HG03175 (cell line): ENCODE results near the gene GNAS-AS1.
"Not testable (repeated sequence)": the region's sequence is repeated elsewhere in the genome, so short reads cannot be mapped to it uniquely, and the experiment has no call there.

ENCODE experiments used
- ATAC-seq: cut with Tn5 transposase; IDR thresholded peaks from one replicate; pipeline ENCODE4 v1.9.1; 2021; ENCODE audit warnings: mild to moderate bottlenecking, moderate library complexity; ENCODE audit not compliant: unreplicated experiment

GNAS-AS1 gene

GRCh38 chr20:58837717-58838116 is 13.0 kb downstream of the GNAS-AS1 start:
- no peak for ATAC-seq

DNA sequence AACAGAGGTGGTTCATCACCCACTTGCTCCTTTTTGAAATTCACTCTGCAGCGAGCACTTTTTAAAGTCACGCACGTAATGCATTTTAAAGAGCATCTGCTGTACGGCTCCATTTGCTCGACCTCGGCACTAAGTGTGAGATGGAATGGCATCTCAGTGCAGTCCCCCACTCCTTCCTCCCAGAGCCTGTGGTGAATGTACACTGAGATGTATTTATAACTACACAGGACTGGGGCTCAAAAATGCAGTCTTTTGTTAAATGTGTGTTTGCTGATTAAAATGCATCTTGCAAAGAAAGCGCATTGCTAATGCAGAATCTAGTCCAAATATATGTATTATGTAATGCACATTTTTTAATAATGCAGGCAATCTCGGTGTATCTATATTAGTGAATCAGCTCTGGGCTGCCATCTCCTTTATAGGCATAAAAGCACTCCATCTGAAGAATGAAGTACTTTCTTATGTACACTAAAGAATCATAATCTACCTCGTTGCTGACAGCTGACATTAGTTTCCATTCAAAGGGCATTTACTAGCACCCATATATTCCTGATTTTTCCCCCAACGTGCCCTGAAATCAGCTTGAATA is 14.0 kb downstream of the GNAS-AS1 start:
- no peak for ATAC-seq

GRCh38 chr20:58835231-58835630 is 15.5 kb downstream of the GNAS-AS1 start:
- ATAC-seq = no peak

DNA sequence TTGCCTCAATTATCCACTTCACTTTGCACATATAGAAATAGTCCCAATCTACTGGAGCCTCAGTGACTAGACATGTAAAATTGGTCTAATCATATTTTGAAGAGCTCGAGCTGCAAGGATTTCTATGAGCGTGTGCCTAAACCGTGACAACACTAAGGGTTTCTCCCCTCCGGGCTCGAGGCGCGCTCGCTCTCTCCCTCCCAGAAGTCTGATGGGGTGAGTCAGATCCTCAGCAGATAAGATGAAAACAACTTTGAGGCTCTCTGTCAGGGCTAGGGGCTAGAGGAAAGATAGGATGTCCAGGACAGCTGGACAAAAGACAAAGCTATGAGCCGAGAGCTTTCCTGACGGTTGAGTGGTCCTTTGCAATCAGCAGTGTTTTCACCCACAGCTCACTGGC is 16.8 kb downstream of the GNAS-AS1 start:
- no peak for ATAC-seq

DNA sequence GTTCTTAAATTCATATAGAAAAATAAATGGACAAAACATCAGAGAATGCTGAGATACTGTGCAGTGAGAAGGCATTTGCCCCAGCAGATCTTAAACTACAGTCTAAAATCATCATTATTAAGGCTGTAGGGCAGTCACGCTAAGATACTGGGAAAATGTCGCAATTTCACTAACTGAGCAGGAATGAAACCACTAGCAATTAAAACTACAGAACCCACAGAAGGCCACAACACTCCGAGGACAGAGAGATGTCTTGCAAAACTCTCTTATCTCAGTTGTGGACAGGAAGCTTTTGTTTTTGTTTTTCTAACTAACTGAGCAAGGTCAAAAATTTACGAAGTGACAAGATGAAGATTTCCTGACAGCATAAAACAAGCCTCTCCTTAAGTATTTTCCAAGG is 18.2 kb downstream of the GNAS-AS1 start:
- no peak for ATAC-seq

- ATAC-seq = no peak
These were observed 21.2 kb downstream of the GNAS-AS1 start for GRCh38 chr20:58829531-58829941.

DNA sequence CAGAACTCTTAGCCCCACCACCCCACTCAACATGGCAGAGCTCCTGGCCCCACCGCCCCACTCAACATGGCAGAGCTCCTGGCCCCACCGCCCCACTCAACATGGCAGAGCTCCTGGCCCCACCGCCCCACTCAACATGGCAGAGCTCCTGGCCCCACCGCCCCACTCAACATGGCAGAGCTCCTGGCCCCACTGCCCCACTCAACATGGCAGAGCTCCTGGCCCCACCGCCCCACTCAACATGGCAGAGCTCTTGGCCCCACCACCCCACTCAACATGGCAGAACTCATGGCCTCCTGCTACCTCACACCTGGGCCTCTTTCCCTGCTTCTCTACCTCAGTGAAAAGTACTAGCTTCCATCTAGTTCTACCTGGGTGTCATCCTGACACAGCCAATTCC is 21.9 kb downstream of the GNAS-AS1 start:
- ATAC-seq = not testable (repeated sequence)

DNA sequence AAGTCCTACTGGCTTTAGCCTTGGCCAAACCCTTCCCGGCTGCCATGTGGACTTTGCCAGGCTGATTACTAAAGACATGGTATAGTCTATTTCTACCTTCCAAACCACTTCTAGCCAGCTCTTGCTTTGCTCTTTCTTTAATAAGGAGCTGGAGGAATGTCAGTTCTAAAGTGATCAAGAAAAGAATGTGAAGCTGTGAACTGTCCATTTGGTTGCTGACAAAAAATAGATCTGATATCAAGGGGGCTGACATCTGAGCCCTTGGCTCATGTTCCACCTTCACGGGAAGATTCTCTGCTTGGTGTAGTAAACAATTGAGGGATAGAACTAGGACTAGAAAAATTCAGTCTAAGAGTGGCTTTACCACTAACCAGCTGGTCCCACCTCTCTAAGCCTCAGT is 22.6 kb downstream of the GNAS-AS1 start:
- no peak for ATAC-seq

DNA sequence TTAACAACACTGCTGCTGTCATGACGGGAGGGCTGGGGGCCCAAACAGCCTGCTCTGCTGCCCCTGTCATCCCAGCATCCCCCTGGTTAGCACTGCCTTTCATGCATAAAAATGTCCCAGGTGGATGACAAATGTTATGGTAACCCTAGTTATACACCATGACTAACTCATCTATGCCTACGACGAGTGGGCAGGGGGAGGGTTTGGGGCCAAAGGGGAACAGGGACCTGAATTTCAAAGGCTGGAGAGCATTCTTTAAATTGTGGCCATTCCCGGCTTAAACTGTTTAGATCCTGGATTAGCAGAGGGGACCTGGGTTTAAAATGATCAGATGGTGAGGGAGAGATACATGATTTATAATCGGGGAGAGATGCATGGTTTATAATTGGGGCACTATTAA is 24.4 kb downstream of the GNAS-AS1 start:
- ATAC-seq = no peak

DNA sequence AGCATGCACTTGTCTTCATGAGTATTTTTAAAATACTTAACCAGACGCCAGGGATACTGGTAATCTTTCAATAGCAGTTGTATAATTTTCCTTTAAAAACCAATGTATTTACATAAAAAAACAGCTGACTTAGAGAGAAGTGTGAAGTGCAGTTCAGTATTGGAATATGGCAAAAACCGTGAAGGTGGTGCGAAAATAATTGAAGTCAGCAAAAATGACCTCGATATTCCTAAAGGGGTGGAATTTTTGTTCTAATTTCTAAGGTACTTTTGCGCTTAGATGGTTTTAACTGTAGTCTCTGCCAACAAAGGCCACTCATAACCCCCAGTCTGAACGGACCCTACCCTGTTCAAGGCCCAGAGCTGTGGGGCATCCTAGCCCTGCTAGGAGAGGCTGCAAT is 25.3 kb downstream of the GNAS-AS1 start:
- ATAC-seq = no peak

DNA sequence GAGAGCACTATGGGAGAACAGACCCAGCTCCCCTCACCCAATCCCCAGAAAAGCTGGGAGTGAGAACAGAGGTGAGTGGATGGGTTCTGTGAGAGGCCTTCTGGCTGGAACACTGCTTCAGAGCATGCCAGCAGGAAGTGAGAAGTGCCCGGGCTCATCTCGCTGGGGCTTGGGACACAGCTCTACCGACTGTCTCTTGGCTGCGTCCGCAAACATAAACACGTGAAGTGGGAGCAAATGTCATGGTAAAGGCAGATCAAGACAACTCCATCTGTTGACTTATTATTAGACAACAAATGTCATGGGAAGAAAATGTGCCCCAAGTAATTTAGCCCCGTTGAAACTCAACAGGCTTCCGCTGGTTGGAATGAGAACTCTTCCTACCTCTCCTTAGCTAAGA is 25.9 kb downstream of the GNAS-AS1 start:
- ATAC-seq = no peak

- no peak for ATAC-seq
These were observed 27.7 kb downstream of the GNAS-AS1 start for GRCh38 chr20:58822748-58823730.

DNA sequence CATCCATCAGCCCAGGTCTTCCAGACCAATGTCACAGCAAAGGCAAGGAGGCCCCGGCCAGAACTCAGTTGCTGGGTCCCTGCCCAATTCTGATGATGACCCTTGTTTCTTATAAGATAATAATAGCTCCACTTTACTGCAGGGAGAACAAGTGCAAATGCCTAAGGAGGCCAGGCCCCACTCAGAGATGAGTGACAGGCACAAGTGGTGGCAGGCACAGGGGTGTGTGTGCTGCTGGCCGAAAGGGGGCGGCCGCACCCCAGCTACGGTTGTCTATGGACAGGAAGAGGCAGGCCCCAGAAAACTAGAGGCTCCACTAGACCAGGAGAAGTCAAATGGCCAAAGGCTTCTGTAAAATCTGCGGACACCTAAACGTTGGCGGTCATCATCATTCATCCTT is 28.6 kb downstream of the GNAS-AS1 start:
- no peak for ATAC-seq

DNA sequence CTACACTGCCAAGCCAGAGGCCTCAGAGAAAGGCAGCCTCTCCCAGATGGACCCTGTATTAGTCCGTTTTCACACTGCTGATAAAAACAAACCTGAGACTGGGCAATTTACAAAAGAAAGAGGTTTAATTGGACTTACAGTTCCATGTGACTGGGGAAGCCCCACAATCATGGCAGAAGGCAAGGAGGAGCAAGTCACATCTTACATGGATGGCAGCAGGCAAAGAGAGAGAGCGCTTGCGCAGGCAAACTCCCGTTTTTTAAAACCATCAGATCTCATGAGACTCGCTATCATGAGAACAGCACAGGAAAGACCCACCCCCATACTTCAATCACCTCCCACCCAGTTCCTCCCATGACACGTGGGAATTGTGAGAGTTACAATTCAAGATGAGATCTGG is 30.2 kb downstream of the GNAS-AS1 start:
- not testable (repeated sequence) for ATAC-seq

- ATAC-seq = no peak
These were observed 30.8 kb downstream of the GNAS-AS1 start for GRCh38 chr20:58819921-58820320.

- ATAC-seq = no peak
These were observed 32.0 kb downstream of the GNAS-AS1 start for GRCh38 chr20:58818586-58819285.

DNA sequence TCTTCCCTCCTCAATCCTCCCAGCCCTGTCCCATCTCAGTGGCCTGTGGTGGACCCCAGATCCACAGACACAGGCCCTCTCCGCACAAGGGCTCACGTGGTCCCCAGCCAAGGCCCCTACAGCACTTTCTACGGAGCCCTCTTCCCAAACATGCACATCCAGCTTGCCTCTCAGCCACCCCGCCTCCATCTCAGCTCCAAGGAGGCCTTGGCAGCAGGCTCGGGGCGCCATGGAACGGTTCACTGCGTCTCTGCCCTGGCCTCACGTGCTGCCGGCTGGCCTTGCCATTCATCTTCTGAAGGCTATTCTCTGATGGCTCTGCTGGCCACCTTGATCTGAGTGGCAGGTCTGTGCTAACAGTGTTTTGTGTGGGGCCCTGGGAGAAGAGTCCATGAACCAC is 33.0 kb downstream of the GNAS-AS1 start:
- ATAC-seq = no peak

- ATAC-seq = no peak
These were observed 33.6 kb downstream of the GNAS-AS1 start for GRCh38 chr20:58816957-58817651.

GRCh38 chr20:58816051-58816450 is 34.7 kb downstream of the GNAS-AS1 start:
- ATAC-seq = no peak

DNA sequence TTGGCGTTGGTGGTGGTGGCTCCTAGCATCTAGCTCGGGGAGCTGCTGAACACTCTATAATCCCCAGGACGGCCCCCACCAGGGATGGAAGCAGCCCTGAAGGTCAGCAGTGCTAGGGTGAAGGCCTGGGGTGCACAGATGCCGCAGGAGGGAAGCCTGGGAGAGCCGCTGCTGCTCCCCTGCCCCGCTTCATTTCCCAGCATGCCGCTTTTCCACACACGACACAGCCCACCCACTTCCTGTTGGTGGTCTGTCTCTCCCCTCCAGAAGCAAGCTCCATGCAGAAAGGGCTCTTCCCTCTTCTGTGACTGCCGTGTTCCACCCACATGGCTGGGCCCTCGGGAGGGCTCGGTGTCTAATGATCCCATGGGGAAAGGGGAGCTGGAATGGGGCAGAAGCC is 35.3 kb downstream of the GNAS-AS1 start:
- ATAC-seq = no peak

DNA sequence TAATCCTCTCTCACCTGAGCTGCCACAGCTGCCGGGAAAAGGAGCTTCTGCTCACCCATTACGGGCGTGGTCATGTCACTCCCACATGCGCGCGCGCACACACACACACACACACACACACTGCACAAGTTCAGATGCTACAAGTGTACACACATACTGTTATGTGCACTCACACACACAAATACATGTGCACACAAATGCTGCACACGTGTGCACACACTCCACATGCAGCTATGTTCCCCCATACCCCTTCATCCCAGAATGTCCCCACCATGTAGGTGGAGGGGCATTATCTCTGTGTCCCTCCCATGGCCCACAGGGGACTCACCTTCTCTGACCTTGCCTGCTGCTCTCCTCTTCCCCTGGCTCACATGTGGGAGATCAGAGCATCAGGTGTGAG is 37.3 kb downstream of the GNAS-AS1 start:
- no peak for ATAC-seq
